Activated naive CD8-positive, alpha-beta T cell treated with anti-CD3 and anti-CD28 coated beads for 36 hours (primary cell): ENCODE results near the gene TPST1. TPM values are rescaled to one million over a fixed set of nuclear protein-coding genes. Genes with fewer than 3 reads are reported as not detected.

Source experiments
- DNase-seq: peaks from one replicate; pipeline ENCODE4 v3.0.0; 2021
- H3K27ac Mint-ChIP-seq: one replicate; pipeline ENCODE4 v1.8.0; 2022; ENCODE audit warnings: mild to moderate bottlenecking, moderate library complexity, mixed read lengths
- H3K27me3 Mint-ChIP-seq: one replicate; pipeline ENCODE4 v1.8.0; 2022; ENCODE audit warnings: mild to moderate bottlenecking, mixed read lengths
- H3K36me3 Mint-ChIP-seq: one replicate; pipeline ENCODE4 v1.8.0; 2021; ENCODE audit warnings: mild to moderate bottlenecking, mixed read lengths
- H3K4me1 Mint-ChIP-seq: one replicate; pipeline ENCODE4 v1.8.0; 2021; ENCODE audit warnings: mixed read lengths
- H3K4me3 Mint-ChIP-seq: one replicate; pipeline ENCODE4 v1.8.0; 2022; ENCODE audit warnings: mild to moderate bottlenecking, moderate library complexity, mixed read lengths
- H3K9me3 Mint-ChIP-seq: one replicate; pipeline ENCODE4 v1.8.0; 2022; ENCODE audit warnings: mixed read lengths
- total RNA-seq, 2 experiments: library from RNA; stranded (reverse); gene quantifications; one replicate each; pipeline ENCODE4 v1.2.3, GENCODE V29; 2021

TPST1 gene
- total RNA-seq, 2 experiments from 2014 or later = 3.0 to 4.1 TPM

DNA sequence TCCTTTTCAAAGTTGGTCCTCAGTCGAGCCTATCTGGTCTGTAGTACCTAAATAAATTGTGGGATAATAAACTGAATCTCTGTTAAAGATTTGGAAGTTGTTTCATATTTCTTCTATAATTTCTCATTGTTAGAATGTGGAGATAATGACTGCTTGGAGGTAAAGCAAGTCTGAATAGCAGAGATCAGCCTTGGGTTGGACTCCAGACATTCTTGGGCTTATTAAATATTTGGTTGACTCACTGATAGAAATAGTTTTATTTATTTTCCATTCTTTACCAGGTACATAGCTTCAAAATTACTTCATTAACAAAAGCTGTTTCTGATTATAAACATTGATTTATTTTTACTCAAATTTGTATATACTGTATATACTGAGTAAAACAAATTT, 34.3 kb downstream of the TPST1 start:
- Mint-ChIP-seq H3K36me3 (no peaks in the 10 kb centered on the region), H3K4me3 (no peak overlapping the region), H3K27ac (no peak overlapping the region), H3K4me1 (peaks cover 5% of the 10 kb centered on the region), H3K9me3 (no peaks in the 10 kb centered on the region), H3K27me3 (no peaks in the 10 kb centered on the region)
- no peak for DNase-seq

DNA sequence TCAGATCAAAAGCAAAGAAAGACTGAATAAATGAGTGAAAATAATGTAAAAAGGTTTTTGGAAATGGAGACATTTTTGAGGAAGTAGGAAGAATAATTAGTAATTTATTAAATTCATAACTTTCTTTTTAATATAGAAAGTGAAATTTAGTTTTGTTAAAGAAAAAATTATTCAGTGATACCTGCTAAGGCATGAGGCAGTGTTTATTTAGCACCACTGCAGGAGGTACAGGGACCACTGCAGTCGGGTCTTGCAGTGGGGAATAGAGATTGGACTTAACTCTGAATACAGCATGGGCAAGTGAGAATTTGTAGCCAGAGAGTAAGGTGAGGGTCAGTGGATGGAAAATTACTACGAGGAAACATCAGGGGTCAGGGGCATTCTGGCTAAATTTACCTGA, 39.9 kb downstream of the TPST1 start:
- Mint-ChIP-seq H3K4me1 (no peaks in the 10 kb centered on the region), H3K9me3 (no peaks in the 10 kb centered on the region), H3K27me3 (no peaks in the 10 kb centered on the region), H3K4me3 (no peak overlapping the region), H3K27ac (no peak overlapping the region), H3K36me3 (no peaks in the 10 kb centered on the region)
- no peak for DNase-seq

DNA sequence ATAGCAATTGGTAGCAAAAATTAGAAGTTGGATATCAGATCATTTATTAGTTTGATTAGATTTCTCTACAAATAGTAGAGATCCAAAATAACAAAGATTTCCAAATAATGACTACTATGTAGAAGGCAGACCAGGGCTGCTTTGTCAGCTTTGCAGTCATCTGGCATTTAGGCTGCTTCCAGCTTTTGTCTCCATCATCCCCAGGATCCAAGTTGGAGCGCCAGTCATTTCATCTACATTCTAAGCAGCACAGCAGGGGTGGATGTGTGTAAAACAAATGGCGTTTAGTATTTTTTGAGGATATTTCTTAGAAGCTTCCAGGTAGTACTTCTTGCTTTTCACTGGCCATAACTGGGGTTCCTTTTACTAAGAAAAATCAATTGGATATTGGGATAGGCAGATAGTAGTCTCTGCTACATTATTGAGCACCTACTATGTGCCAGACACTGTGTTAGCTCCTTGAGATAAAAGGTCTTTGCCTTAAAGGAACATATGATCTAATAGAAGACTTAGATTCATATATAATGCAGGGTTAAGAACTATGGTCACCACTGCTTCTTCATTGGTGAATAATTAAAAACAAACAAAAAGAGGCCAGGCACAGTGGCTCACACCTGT, 41.5 kb downstream of the TPST1 start:
- DNase-seq = no peak
- H3K9me3 Mint-ChIP-seq = no peaks in the 10 kb centered on the region
- no peaks in the 10 kb centered on the region for H3K36me3 Mint-ChIP-seq
- H3K4me1 Mint-ChIP-seq = no peaks in the 10 kb centered on the region
- H3K4me3 Mint-ChIP-seq = no peak overlapping the region
- H3K27ac Mint-ChIP-seq = no peak overlapping the region
- H3K27me3 Mint-ChIP-seq = no peaks in the 10 kb centered on the region

DNA sequence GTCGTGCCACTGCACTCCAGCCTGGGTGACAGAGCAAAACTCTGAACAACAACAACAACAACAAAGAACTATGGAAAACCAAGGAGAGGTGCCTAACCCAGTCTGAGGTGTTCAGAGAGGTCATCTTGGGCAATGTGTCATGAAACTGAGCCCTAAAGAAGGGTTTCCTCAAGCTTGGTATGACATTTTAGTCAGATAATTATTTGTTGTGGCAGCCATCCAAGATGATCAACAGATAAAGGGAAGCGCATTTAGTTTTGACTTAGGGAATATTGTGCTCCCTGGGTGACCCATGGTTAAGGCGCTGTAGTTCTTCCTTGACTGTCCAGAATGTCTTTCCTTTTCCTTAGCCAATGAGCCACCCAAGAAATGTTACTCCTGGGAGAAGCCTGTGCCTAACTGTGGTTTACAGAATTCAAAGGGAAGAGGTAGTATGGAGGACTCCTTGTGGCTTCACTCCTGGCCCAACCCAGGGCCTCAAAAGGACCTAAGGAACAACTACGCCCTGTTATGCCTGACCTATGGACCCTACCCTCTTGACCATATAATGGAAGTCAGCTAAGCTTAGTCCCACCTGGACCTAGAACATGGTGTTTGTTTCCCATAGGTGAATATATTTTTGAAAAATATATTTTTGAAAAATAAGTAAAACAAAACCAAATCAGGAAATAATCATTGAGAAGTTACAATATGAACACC, 42.4 kb downstream of the TPST1 start:
- no peaks in the 10 kb centered on the region for H3K4me1 Mint-ChIP-seq
- H3K36me3 Mint-ChIP-seq = no peaks in the 10 kb centered on the region
- H3K27ac Mint-ChIP-seq = no peak overlapping the region
- H3K27me3 Mint-ChIP-seq = no peaks in the 10 kb centered on the region
- H3K9me3 Mint-ChIP-seq = no peaks in the 10 kb centered on the region
- no peak for DNase-seq
- no peak overlapping the region for H3K4me3 Mint-ChIP-seq

DNA sequence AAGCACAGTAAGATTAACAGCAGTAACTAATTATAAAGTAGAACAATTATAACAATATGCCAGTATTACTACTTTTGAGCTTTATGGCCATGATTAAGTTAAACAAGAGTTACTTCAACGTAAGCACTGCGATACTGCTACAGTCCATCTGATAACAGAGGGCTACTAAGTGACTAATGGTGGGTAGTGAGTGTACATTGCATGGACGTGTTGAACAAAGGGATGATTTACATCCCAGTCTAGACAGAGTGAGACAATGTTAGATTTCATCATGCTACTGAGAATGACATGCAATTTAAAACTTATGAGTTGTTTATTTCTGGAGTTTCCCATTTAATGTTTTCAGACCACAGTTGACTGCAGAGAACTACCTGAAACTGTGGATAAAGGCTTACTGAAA, 45.6 kb downstream of the TPST1 start:
- H3K4me3 Mint-ChIP-seq = no peak overlapping the region
- DNase-seq = no peak
- no peak overlapping the region for H3K27ac Mint-ChIP-seq
- no peaks in the 10 kb centered on the region for H3K36me3 Mint-ChIP-seq
- no peaks in the 10 kb centered on the region for H3K4me1 Mint-ChIP-seq
- no peaks in the 10 kb centered on the region for H3K9me3 Mint-ChIP-seq
- H3K27me3 Mint-ChIP-seq = no peaks in the 10 kb centered on the region

DNA sequence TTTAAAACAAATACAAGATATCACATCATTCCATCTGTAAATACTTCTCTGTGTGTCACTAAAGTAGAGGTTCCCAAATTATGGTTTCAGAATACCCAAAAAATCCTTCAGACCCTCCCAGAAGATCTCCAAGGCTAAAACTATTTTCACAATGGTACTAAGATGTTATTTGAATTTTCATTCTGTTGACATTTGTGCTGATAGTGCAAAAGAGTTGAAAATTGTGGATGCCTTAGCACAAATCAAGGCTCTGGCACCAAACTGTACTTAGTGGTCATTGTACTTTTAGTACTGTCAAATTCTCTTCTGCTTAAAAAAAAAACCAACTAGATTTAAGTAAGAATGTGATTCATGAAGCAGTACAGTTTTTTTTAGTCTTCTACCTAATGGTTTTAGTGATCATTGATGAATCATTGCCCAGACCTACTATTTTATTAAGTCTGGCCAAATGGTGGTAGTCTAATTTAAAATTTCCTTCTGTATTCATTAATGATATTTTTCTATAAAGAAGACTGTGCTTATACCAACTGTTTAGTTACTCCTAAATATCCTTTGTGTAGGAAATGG, 50.5 kb downstream of the TPST1 start:
- Mint-ChIP-seq H3K4me1 (peaks cover 11% of the 10 kb centered on the region), H3K27me3 (no peaks in the 10 kb centered on the region), H3K27ac (no peak overlapping the region), H3K4me3 (no peak overlapping the region), H3K9me3 (no peaks in the 10 kb centered on the region), H3K36me3 (peaks cover 2% of the 10 kb centered on the region)
- DNase-seq = no peak

DNA sequence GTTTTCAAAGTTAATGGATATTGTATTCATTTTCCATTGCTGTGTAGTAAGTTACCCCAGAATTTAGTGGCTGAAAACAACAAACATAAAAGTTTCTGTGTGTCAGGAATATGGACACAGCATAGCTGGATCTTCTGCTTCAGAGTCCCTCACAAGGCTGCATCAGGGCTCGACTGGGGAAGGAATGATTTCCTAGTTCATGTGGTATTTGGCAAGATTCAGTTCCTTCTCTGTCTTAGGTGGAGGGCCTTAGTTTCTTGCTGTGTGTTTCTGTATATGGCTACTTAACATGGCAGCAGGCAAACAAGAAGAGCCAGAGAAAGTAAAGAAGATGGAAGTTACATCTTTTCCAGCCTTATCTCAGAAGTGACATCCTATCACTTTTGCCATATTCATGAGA, 51.1 kb downstream of the TPST1 start:
- no peaks in the 10 kb centered on the region for H3K27me3 Mint-ChIP-seq
- peaks cover 11% of the 10 kb centered on the region for H3K4me1 Mint-ChIP-seq
- no peaks in the 10 kb centered on the region for H3K9me3 Mint-ChIP-seq
- H3K27ac Mint-ChIP-seq = no peak overlapping the region
- no peak overlapping the region for H3K4me3 Mint-ChIP-seq
- DNase-seq = no peak
- H3K36me3 Mint-ChIP-seq = peaks cover 6% of the 10 kb centered on the region

DNA sequence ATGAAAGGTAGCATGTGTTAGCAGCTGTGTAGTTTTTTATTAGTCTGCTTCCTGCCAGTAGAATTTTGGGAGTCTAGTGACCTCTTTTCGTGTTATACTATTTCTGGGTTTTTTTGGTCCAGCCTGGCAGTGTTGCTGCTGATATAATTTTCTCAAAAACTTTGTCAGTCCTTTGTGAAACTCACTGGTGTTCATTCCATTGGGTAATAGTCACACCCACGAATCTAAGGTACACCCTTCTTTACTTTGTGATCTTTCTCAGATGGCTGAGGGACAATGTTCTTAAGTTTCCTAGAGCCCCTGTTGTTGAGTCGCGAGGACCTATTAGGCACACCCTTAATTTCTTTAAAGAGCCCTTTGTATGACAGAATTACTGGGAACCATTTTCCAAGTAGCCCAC, 52.3 kb downstream of the TPST1 start:
- peaks cover 11% of the 10 kb centered on the region for H3K4me1 Mint-ChIP-seq
- H3K27me3 Mint-ChIP-seq = no peaks in the 10 kb centered on the region
- no peaks in the 10 kb centered on the region for H3K9me3 Mint-ChIP-seq
- no peak overlapping the region for H3K27ac Mint-ChIP-seq
- peaks cover 6% of the 10 kb centered on the region for H3K36me3 Mint-ChIP-seq
- H3K4me3 Mint-ChIP-seq = no peak overlapping the region
- no peak for DNase-seq

DNA sequence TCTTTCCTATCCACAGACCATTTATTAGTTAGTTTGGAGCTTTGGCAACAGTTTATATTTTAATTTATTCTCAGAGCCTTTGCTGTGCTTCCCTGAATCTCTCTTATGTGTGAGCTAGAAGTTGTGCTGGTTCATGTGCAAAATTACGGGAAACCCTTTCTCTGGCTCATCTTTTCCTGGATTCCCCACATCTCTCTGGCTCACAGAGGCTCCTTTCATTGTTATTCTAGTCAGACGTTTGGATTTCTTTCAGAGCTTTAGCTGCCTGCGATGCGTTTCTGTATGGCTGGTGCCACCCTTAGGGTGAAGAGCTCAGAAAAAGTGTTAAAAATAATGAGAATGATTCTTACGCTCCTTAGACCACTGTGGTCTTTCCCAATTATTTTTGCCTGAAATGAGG, 53.3 kb downstream of the TPST1 start:
- Mint-ChIP-seq H3K36me3 (peaks cover 7% of the 10 kb centered on the region), H3K9me3 (peaks cover 2% of the 10 kb centered on the region), H3K4me1 (peaks cover 11% of the 10 kb centered on the region), H3K4me3 (no peak overlapping the region), H3K27ac (no peak overlapping the region), H3K27me3 (no peaks in the 10 kb centered on the region)
- no peak for DNase-seq

DNA sequence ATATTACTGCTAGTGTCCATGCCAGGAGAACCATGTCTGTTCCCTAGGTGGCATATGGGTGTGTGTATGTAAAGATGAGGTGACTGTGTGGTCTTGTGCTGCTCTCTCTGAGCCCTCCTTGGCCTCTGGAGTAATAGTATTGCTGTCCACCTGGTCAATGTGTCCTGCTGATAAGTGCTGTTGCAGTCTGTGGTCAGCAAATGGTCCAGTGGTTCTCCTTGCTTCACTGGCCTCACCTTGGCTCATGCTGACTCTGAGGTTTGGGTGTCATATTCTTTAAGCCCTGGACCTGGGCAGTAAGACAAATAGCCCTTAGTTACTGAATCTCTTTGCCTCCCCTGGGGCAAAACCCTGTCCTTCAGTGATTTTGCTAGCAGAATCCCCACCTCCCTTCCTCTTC, 56.8 kb downstream of the TPST1 start:
- DNase-seq = no peak
- peaks cover 22% of the 10 kb centered on the region for H3K9me3 Mint-ChIP-seq
- no peak overlapping the region for H3K27ac Mint-ChIP-seq
- no peaks in the 10 kb centered on the region for H3K27me3 Mint-ChIP-seq
- H3K4me3 Mint-ChIP-seq = no peak overlapping the region
- H3K4me1 Mint-ChIP-seq = peaks cover 11% of the 10 kb centered on the region
- H3K36me3 Mint-ChIP-seq = peaks cover 33% of the 10 kb centered on the region

DNA sequence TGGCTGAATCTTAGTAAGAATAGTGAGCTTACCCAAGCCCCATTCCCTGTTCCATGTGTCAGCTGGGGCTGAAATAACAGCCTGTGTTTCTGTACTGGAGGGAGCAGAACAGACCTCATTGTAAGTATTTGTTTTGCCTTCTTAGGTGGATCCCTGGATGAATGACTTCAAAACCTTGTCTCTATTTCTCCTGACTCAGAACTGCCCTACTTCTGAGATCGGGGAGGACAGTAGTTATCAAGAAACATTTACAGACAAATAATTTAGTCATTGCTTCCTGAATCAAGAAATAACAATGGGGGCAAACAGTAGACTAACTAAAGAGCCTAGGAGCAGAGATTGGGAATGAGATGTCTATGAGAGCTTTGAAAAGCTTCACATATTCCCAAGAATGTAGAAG, 58.8 kb downstream of the TPST1 start:
- Mint-ChIP-seq H3K27me3 (no peaks in the 10 kb centered on the region), H3K4me1 (peaks cover under 1% of the 10 kb centered on the region), H3K27ac (no peak overlapping the region), H3K36me3 (peaks cover 35% of the 10 kb centered on the region), H3K4me3 (no peak overlapping the region), H3K9me3 (peaks cover 22% of the 10 kb centered on the region)
- no peak for DNase-seq

DNA sequence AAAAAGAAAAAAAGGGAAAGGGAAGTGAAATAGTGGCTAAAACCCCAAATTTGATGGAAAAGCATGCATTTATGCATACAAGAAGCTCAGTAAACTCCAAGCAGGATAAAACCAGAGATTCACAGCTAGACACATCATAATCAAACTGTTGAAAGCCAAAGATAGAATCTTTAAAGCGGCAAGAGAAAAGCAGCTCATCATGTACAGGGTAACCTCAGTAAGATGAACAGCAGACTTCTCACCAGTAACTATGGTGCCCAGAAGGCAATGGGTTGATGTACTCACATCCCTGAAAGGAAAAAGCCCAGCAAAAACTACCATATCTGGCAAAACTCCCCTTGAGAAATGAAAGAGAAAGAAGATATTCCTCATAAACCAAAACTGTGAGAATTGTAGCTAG, 60.4 kb downstream of the TPST1 start:
- no peak for DNase-seq
- no peaks in the 10 kb centered on the region for H3K4me1 Mint-ChIP-seq
- peaks cover 22% of the 10 kb centered on the region for H3K9me3 Mint-ChIP-seq
- H3K27ac Mint-ChIP-seq = no peak overlapping the region
- H3K27me3 Mint-ChIP-seq = no peaks in the 10 kb centered on the region
- peaks cover 33% of the 10 kb centered on the region for H3K36me3 Mint-ChIP-seq
- no peak overlapping the region for H3K4me3 Mint-ChIP-seq

DNA sequence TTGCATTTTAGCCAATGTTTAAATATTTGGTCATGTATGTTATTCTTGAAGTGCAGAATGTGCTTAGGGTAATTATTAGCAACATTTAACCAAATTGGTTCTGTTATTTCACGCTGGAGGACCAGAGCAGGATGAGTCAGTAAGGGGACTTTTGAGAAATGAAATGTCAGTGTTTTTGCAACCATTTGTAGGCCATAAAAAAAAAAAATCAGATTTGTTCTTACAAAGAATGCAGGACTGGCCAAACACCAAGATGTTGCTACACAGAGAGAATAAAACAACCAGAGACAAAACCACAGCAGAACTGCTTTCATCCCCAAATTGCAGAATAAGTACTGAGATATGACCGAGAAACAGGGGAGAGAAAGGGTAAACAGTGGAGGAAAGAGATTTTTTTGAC, 62.1 kb downstream of the TPST1 start:
- H3K9me3 Mint-ChIP-seq = peaks cover 24% of the 10 kb centered on the region
- peaks cover 32% of the 10 kb centered on the region for H3K36me3 Mint-ChIP-seq
- no peaks in the 10 kb centered on the region for H3K4me1 Mint-ChIP-seq
- no peak overlapping the region for H3K27ac Mint-ChIP-seq
- H3K27me3 Mint-ChIP-seq = no peaks in the 10 kb centered on the region
- H3K4me3 Mint-ChIP-seq = no peak overlapping the region
- no peak for DNase-seq

DNA sequence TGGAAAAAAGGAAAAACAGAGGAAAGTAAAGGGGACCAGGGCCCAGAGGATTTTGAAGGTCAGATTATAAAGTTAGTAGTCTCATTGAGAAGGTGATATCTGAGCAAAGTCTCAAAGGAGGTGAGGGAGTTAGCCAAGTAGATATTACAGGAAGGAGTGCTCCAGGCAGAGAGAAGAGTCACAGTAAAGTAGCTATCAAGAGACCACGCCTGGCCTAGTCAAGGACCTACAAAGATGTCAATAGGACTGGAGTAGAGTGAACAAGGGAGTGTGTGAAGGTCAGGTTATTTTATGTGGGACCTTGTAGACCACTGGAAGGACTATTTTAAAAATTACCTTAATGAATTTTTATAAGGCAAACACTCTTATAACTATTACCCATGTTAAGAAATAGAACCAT, 64.8 kb downstream of the TPST1 start:
- Mint-ChIP-seq H3K36me3 (peaks cover 16% of the 10 kb centered on the region), H3K9me3 (peaks cover 12% of the 10 kb centered on the region), H3K4me3 (no peak overlapping the region), H3K4me1 (no peaks in the 10 kb centered on the region), H3K27ac (no peak overlapping the region), H3K27me3 (no peaks in the 10 kb centered on the region)
- DNase-seq = no peak

DNA sequence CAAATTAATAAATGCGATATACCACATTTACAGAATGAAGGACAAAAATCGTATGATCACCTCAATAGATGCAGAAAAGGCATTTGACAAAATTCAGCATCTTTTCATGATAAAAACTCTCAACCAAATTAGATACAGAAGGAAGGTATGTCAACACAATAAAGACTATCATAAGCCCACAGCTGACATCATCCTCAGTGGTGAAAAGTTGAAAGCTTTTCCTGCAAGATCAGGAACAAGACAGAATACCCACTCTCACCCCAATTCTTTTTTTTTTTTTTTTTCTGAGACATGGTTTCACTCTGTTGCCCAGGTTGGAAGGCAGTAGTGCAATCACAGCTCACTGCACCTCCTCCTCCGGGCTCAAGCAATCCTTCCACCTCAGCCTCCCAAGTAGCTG, 67.2 kb downstream of the TPST1 start:
- H3K4me1 Mint-ChIP-seq = no peaks in the 10 kb centered on the region
- no peaks in the 10 kb centered on the region for H3K27me3 Mint-ChIP-seq
- H3K36me3 Mint-ChIP-seq = peaks cover 5% of the 10 kb centered on the region
- no peak overlapping the region for H3K27ac Mint-ChIP-seq
- H3K4me3 Mint-ChIP-seq = no peak overlapping the region
- DNase-seq = no peak
- peaks cover 2% of the 10 kb centered on the region for H3K9me3 Mint-ChIP-seq

DNA sequence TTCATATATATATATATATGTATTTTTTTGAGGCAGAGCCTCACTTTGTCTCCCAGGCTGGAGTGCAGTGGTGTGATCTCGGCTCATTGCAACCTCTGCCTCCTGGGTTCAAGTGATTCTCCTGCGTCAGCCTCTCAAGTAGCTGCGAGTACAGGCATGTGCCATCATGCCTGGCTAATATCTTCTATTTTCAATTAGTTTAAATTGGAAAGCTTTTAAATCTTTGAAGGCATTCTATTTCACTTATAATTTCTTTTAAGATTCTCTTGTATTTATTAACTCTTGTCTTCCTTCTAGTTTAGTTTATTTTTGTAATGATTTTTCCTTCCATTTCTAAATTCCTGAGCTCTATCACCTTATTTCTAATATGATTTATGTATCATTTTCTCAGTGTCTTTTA, 71.2 kb downstream of the TPST1 start:
- Mint-ChIP-seq H3K36me3 (peaks cover 9% of the 10 kb centered on the region), H3K4me3 (no peak overlapping the region), H3K4me1 (peaks cover 8% of the 10 kb centered on the region), H3K27ac (no peak overlapping the region), H3K9me3 (peaks cover 1% of the 10 kb centered on the region), H3K27me3 (no peaks in the 10 kb centered on the region)
- DNase-seq = no peak
